Fibroblast of peridontal ligament (primary cell): ENCODE data around the gene HTT.
A peak's percentile ranks its signal among the peaks of the same experiment; 100 is the strongest.

Source experiments
- DNase-seq: peaks from one replicate; pipeline ENCODE4 v3.0.0-alpha.2; 2010; ENCODE audit errors: extremely low read depth

HTT gene

DNA sequence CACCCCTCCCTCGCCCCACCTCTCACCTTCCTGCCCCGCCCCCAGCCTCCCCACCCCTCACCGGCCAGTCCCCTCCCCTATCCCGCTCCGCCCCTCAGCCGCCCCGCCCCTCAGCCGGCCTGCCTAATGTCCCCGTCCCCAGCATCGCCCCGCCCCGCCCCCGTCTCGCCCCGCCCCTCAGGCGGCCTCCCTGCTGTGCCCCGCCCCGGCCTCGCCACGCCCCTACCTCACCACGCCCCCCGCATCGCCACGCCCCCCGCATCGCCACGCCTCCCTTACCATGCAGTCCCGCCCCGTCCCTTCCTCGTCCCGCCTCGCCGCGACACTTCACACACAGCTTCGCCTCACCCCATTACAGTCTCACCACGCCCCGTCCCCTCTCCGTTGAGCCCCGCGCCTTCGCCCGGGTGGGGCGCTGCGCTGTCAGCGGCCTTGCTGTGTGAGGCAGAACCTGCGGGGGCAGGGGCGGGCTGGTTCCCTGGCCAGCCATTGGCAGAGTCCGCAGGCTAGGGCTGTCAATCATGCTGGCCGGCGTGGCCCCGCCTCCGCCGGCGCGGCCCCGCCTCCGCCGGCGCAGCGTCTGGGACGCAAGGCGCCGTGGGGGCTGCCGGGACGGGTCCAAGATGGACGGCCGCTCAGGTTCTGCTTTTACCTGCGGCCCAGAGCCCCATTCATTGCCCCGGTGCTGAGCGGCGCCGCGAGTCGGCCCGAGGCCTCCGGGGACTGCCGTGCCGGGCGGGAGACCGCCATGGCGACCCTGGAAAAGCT, at the start of gene HTT, which contains the start of gene HTT-AS:
Gene HTT (plus strand): TSS at position 604 of the 768 bp plus-strand sequence. CDS start 145 bp downstream, at position 749.
Gene HTT-AS (minus strand): TSS at position 461 of the 768 bp plus-strand sequence.
- peak; percentile 93 for DNase-seq

DNA sequence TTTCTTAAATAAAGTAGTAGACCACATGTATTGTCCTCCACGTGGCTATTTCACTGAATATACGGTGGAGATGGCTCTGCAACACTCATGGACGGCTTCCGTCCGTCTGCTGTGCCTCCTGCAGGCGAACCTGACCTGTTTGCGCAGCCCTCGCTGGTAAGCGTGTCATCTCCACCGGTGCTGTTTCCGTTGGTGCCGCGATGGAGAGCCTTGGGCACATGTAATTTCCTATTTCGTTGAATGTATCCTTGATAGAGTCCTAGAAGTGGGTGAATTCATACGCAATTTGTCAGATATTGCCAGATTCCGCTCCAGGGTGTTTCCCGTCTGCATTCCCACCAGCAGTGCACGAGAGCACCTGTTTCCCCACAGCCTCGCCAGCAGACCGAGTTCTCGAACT, 48.6 kb upstream of the HTT start:
- no peak for DNase-seq

- DNase-seq = no peak
Measured at GRCh38 chr4:3026540-3026939, 47.9 kb upstream of the HTT start.

DNA sequence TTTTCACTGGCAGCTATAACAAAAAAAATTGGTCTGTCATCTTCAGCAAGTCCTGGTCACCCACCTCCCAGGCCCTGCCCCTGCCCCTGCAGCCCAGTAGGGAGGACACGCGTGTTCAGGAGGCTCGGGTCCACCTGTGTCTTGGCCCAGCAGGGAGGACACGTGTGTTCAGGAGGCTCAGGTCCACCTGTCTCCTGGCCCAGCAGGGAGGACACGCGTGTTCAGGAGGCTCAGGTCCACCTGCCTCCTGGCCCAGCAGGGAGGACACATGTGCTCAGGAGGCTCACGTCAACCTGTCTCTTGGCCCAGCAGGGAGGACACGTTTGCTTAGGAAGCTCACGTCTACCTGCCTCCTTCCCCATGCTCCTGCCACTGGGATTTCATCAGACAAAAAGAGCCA, 45.0 kb upstream of the HTT start:
- DNase-seq = no peak

GRCh38 chr4:3030566-3031356, 43.7 kb upstream of the HTT start:
- no peak for DNase-seq

GRCh38 chr4:3031357-3032082, 43.0 kb upstream of the HTT start:
- DNase-seq = no peak

DNA sequence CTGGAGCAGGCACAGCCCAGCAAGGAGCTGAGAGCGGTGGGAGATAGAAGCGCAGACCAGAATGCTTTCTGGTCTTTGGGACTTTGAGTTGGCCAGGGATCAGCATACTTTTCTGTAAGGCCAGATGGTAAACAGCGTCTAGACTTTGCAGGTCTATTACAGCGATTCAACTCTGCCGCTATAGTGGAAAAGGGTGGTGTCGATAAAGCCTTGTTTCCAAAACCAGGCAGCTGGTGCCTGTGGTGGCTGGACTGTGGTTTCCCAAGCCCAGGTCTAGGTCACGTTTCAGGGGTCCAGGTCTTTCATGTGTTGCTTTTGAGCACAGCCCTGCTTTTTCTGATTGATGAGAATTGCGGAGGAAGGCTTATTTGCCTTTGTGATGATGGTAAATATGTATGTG, 40.2 kb upstream of the HTT start:
- no peak for DNase-seq

DNA sequence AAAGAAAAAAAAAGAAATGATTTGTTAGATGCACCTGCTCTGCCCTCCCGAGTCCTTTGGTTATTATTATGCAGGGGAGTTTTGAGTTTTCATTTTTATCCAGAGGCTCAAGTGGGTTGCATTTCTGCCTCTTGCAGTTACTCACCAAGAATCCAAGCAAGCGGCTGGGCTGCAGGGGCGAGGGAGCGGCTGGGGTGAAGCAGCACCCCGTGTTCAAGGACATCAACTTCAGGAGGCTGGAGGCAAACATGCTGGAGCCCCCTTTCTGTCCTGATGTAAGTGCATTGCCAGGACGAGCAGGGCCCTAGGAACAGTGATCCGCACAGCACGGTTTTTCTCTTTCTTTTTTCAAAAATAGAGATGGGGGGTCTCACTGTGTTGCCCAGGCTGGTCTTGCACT, 39.2 kb upstream of the HTT start:
- no peak for DNase-seq

- no peak for DNase-seq
Measured at GRCh38 chr4:3035674-3036073, 38.8 kb upstream of the HTT start.

GRCh38 chr4:3036131-3036952, 38.1 kb upstream of the HTT start:
- DNase-seq = no peak

- DNase-seq = no peak
Measured at GRCh38 chr4:3037957-3038461, 36.5 kb upstream of the HTT start.

GRCh38 chr4:3039706-3040366, 34.6 kb upstream of the HTT start:
- no peak for DNase-seq

GRCh38 chr4:3040452-3041191, 33.9 kb upstream of the HTT start:
- no peak for DNase-seq

GRCh38 chr4:3041192-3042142, 33.0 kb upstream of the HTT start:
- DNase-seq = peak; percentile 49

DNA sequence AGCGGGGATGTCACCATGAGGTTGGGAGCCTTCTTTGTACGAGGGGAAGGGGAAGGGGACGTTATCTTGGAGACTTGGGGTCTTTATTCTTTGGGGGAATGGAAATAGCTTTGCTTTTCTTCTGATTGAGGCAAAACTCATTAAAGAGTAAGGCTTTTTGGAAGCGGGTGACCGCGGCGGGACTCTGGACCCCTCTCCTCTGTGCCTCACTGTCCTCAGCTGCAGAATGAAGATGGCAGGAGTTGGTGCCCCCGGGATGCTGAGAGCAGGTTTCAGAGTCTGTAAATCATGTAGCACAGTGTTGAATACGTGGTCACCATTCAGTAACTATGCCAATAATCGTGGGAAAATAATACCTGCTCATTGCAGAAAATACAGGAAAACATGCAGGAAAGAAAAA, 32.3 kb upstream of the HTT start:
- no peak for DNase-seq

DNA sequence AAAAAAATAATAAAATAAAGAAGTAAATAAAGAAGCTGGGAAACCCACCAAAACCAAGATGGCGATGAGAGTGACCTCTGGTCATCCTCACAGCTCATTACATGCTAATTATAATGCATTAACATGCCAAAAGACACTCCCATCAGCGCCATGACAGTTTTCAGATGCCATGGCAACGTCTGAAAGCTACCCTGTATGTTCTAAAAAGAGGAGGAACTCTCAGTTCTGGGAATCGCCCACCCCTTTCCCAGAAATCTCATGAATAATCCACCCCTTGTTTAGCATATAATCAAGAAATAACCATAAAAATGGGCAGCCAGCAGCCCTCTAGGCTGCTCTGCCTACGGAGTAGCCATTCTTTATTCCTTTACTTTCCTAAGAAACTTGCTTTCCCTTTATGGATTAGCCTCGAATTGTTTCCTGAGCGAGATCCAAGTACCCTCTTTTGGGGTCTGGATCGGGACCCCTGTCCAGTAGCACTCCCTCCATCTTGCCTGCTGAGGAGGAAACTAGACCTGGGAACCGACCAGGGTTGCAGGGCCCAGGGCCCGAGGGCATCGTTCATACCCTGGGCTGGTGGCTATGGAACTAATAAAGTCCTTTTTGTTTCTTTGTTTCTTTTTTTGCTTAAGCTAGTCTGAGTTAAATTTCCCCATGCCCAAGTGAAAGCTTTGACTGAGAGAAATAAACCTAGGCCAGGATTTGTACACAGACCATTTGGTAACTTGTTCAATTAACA, 31.0 kb upstream of the HTT start:
- DNase-seq = no peak

DNA sequence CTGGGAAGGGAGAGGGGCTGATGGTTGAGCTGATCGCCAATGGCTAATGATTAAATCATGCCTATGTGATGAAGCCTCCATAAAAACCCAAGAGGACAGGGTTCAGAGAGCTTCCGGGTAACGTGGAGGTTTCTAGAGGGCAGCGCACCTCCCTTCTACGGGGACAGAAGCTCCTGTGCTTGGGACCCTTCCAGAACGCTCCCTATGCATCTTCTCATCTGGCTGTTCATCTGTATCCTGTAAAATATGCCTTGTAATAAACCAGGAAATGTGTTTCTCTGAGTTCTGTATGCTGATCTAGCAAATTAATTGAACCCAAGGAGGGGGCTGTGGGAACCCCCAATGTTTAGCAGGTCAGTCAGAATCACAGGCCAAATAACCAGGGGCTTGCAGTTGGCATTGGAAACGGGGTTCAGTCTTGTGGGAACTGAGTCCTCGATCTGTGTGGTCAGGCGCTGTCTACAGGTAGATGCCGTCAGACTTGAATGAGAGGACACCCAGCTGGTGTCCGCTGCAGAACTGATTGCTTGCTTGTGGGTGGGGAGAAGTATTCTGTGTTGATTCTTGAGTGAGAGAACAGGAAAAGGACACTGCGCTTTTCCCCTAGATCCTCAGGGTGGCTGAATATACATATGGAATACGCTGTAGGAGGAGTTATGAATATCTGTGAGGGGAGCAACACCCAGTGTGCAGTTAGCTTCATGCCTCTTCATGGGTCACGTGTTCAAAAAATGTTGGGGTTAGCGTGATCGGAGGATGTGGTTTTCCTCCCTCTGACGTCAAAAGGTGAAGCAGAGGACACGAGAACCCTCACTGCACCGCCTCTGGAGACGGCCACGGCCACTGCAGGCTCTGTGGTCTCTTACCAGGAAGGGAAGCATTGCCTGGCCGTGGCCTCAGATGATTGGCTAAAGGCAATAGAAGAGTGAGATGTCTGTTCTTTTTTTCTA, 29.3 kb upstream of the HTT start:
- DNase-seq = peak; percentile 87
